Stimulated activated CD8-positive, alpha-beta memory T cell treated with anti-CD3 and anti-CD28 coated beads, Interleukin-7, amount 100 ng/mL, for 1 hour (primary cell): ENCODE data around the gene CTTNBP2.

Experiments used
- DNase-seq, 2 donors: peaks; one replicate each; pipeline ENCODE4 v3.0.0-alpha.2; 2020; ENCODE audit warnings: low read depth in 2 of 2

The CTTNBP2 gene

DNA sequence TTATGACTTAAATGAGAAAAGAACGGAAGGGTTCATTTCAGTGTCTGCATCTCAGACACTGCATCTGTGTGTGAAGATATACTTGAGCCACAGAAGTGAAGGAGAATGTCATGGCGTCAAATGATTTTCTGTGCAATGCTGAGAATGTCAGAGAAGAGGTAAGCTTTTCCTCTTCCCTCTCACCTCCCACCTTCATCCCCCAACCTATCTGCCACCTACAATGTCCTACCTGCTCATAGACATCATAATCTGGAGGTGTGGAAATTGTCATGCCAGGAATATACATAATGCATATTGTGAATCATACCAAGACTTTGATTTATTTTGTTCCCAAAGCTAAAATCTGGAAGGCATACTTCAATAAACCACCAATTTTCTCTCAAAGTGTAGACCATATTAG lies 53.7 kb downstream of the CTTNBP2 start:
- no peak for DNase-seq

DNA sequence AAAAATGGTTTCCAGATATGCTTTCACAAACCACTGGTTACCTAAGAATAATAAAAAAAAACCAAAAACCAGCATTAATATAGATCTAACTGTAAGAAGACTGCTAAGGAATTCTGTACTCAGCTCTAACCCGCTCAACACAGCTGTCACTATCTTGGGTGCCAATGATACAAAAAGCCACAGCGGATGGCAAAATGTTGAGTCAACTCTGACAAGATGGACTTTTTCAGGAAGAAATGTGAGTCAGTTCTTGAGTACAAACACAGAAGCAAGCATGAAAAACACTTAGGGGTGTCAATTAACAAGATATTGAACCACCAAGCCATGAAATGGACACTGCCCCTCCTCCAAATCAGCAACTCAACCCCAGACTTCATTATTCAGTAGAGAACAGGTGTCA lies 55.0 kb downstream of the CTTNBP2 start:
- no peak for DNase-seq

DNA sequence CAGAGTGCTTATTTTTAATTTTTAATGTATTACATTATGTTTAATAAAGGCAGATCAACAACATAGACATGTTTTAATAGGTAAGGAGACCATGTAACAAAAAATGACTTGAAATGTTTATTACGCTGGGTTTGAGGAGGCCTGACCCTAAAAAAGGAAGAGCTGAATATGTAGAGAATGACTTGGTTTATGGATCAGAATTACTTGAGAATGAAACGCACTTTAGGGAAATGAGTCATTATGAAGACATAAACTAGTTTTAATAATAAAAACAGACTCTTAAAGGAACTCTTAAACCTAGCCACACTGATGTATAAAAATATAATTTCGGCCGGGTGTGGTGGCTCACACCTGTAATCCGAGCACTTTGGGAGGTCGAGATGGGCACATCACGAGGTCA lies 56.5 kb downstream of the CTTNBP2 start:
- DNase-seq: no peak

DNA sequence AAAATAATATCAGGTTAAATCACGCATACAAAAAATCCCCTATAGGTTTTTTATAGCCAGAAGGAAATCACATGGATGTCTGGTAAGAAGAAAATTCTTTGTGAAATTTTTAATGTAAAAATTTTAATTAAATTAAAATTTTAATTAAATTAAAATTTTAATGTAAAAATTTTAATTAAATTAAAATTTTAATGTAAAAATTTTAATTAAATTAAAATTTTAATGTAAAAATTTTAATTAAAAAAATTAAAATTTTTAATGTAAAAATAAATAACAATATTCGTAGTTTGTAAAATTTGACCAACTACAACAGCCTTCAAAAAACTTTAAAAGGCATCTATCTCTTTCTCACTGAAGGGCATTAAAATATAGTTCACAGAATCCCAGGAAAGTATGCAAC lies 61.5 kb downstream of the CTTNBP2 start:
- DNase-seq: no peak

DNA sequence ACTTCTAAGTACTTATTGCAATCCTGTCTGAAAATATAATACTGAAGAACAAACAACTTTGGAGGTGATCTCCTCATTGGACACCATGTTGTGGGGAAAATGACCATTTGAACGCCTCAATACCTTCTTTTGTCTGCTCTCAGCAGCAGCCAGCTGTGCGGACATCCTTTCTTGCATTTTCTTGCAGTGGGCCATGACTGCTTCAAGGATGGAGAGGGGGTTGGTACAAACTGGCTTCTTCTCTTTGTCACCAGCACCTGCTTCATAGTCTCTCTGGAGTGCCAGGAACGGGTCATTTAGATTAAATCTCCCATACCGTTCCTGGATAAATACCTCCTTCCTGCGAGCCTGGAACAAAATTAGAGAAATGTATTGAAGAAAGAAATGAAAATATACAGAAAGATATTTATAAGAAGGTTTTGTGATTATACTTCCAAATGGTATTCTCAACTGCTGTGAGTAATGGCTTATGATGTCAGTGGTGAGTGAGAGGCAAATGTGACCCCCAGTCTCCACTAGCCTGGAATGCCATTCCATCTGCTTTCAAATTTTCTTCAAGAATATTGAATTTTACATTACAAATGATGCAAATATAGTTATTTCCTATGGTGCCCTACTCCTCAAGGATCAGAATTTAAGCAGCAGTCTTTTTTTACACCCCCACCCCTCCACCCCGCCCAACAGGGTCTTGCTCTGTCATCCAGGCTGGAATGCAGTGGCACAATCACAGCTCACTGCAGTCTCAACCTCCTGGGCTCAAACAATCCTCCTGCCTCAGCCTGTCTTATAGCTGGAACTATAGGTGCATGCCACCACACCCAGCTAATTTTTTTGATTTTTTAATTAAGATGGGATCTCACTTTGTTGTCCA lies 62.4 kb downstream of the CTTNBP2 start:
- no peak for DNase-seq

DNA sequence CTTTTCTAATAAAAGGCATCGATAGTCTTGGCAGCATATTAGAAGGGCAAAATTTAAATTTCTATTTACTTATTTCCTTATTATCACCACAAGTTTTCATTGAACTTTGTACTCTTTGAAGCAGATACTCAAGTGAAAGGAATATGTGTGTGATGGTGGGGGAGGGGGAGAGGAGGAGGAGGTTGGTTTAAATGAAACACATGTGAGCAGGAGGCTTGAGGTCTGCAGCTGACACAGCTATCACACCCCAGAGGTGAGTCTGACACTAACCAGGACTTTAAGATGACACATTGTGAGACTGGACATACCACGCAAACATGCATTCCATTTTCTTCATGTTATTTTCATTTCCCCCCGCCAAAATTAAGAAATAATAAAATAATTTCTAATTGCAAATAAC lies 63.3 kb downstream of the CTTNBP2 start:
- DNase-seq: no peak

DNA sequence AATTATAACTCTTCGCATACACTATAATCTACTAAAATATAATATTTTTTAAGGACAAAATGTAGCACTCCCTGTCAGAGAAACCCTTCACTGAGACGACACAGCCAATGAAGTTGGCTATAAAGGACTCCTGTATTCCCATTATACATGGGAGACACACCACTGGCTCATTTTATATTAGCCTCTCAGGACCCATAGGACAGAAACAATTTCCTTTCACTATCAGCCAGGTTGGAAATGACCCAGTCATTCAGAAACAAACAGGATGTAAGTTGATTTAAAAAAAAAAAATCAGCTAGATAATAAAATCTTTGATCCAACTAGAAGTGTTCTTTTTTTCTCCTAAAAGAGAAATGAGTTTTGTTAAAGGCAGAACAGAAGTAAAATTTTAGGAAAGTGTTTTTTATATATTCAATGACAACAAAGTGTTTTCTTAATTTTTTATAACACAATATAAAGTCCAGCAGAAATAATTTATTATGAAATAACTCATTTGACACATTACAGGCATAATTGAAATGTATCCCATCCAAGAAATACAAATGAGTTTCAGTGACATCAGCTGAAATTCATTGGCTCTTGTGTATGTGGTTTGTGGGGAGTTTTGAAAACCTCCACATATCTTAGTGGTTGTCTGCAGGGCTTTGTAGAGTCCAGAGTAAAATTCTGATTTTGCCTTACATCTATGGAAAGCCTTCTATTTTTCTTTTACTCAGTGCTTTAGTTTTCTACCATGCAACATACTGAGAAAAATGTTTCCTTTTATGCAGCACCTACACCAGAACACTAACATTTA lies 64.1 kb downstream of the CTTNBP2 start:
- DNase-seq: no peak

DNA sequence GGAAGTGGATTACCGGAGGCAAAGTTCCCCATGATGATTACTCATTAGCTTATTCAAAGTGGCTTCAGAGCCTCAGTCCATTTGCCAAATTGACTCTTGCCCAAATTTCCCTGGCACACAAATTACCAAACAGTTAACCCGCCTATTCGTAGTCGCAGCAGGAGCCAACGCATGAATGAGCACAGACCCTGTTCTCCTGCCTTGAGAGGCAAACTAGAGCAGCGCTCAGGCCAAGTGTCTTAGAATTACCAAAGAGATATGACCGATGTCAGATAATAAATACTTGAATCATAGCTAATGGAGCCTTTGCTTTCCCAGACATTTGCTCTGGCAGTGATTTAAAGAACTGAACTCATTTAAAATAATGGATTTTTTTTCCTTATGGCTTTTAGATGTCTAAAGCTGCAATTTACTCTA lies 64.9 kb downstream of the CTTNBP2 start:
- no peak for DNase-seq

DNA sequence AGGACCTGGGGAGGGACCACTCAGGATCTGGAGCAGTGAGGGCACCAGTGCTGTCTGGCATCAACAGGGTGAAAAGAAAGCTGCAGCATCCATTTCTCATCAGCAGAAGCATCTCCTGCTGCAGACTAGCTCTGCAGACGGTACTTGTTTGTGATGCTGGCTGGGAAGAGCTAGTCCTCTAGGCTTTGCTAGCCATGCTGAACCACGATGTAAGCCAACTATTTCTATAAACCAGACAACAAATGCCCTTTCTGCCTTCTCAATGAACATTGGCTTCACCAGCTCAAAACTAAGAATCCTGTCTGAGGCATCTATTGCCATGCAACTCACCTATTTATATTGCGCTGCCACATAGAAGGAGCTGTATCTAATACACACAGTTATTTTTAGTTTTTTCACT lies 65.6 kb downstream of the CTTNBP2 start:
- no peak for DNase-seq

DNA sequence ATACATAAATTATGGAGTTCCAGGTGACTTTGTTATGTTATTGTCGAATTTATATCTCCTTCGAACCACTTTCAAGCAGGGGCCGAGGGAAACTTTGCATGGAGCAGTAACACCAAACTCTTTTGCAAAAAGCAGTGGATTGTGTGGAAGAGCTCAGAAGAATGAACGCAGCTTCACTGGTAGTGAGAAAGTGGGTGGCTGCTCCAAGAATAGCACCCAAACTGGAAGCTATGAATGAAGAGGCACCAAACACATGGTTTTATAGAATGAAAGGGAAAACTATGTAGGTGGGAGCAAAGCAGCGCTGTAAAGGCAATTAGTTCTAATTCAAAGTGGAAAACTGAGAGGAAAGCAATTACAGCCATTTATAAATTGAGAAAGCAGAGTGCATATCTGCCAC lies 67.2 kb downstream of the CTTNBP2 start:
- no peak for DNase-seq

DNA sequence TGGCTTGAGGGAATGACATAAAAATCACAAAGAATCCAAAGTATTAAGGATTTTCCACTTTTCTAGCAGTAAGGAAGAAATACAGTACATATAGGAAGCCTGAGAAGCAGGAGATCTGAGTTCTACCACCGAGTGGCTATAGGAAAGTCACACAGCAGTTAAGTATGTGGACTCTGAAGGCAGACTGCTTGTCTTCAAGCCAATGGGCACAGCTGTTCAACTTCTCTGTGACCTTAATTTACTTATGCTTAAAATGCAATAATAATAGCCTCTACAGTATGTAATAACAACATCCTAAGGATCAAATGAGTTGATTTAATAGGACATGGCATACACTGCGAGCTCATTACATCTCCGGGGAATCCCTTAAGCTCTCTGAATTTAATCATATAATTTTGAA lies 68.0 kb downstream of the CTTNBP2 start:
- no peak for DNase-seq

DNA sequence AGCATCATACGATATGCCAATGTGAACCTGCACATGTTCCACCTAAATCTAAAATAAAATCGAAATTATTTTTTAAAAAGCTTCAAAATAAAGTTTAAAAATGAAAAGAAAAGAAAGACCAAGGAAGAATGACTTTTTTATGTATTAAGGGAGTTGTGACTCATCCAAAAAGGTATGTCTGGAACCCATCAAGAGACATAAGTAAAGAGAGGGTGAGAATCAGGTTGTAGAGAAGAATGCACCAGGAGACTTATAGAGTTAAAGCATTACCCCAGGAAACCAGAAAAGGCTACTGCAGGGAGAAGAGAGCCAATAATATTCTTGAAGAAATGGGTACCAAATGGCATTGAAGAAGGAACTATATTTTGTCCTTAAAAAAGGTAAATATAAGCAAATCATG lies 69.8 kb downstream of the CTTNBP2 start:
- DNase-seq: no peak

DNA sequence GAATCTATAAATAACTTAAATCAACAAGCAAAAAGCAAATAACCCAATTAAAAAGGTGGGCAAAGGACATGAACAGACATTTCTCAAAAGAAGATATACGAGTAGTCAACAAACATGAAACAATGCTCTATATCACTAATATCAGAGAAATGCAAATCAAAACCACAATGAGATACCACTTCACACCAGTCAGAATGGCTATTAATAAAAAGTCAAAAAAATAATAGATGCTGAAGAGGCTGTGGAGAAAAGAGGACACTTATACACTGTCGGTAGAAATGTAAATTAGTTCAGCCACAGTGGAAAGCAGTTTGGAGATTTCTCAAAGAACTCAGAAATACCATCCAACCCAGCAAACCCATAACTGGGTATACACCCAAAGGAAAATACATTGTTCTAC lies 70.6 kb downstream of the CTTNBP2 start:
- no peak for DNase-seq

DNA sequence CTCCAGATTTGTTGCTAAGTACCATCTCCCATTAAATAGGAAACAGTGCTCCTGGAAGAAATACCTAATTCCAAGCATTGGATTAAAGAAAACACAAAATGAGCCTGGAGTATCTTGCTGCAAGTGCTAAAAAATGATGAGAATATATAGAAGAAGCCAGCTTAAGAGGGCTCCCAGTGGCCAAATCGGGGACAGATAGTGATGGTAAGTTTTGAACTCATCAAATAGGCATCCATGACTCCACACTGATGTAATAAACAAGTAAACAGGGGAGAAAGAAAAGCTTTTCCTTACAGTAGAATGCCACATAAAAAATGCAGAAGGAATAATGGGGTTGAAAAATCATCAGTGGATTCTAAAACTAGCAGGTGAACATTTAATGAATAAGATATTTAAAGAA lies 72.4 kb downstream of the CTTNBP2 start:
- no peak for DNase-seq

DNA sequence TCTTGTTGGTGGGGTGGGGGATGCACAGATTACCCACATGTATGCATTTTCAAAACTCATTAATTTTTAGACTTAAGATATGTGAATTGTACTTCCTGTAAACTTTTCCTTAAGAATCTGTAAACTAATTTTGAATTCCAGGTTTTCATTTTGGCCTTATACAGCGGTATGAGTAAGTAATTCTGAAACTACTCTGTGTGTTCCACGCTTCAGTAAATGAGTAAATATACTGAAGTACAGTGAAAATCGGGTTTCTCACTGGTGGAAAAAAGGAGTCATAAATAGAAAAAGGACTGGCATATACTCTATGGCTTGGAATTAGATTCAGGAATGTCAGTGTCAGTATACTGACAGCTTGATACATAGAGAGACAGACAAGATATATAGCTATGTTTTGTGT lies 72.8 kb downstream of the CTTNBP2 start:
- no peak for DNase-seq

DNA sequence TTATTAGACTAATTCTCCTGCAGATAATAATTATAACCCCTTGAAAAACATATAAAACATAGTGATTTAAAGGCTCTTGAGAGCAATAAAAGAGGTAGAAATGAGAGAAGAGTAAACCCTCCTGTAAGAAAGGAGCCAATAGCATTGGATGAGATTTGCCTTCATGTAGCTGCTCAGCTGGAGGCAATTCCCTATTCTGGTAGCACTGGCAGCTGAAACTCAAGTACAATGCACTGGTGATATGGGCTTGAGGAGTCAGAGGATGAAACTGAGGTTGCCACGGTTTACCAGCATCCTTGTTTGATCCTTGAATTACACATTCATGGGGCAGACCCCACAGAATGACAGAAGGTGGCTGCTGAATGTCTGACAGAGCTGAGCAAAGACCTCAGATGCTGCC lies 76.4 kb downstream of the CTTNBP2 start:
- no peak for DNase-seq

DNA sequence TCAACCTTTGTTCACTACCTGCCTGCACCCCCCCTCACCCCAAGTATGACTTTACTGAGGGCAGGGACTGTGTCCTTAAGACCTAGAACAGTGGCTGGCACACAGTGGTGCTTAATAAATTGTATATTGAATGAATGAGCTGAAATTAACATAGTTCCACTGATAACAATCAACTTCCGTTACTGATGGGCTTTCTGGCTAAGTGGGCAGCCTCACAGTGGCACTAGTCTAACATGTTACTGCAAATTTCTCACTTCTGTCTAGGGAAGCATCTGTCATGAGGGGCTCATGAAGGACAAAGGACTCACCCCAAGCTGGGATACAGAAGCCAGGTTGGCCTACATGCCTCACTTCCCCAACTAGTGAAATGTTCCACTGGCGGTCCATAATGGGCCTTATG lies 79.3 kb downstream of the CTTNBP2 start:
- no peak for DNase-seq

DNA sequence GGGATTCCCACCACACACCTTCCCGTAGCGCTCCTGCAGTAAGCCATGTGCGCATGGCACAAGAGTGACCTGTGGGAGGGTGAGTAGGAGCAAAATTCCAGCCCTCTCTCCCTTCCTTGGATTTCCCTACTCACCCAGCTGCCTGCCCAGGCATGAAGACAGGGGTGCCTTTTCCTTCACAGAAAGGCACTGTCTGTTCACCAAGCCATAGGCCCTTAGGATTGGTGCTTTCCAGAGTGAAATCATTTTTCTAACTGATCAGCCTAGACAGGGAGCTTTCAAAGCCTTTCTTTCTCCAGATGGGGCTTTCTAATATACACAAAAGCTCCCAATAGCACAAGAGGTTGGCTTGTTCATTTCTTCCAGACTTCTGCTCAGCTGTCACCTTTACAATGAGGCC lies 79.7 kb downstream of the CTTNBP2 start:
- no peak for DNase-seq

DNA sequence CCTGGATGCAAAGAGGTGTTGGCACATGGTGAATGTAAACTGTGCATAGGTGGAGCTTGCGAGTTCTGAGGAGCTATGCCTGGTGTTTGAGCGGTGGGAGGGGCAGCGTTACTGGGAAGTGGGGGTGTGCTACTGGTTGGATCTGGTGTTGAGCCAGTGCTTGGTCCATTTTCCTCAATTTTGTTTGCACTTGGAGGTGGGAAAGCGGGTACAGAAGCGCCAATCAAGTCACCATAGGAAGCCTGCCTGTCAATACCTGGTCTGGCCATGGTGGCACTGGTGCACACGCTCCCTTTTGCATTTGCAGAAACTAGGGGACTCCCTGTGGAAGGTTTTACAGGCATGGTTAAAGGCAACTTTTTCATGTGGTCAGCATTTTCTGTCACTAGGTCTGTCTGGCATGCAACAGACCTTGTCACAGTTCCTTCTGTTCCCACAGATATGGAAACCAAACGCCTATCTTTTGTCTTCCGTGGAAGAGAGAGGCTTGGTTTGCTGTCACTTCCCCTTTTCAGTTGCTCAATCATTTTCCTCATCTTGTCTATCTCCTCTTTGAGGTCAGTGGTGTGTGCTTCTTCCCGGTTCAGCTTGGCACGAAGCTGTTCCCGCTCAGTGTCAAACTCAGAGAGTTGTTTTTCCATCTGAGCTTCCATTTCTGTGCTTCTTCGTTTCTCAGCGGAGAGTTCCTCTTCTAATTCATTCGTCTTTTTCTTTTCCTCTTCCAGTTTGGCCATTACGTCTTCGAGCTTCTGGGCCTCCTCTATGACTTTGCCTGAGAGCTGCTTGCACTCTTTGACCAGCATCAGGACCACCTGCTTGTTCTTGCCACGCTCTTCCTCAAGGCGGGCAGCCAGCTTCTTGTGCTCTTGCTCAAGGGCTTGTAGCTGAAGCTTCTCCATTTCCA lies 81.1 kb downstream of the CTTNBP2 start:
- DNase-seq: no peak

DNA sequence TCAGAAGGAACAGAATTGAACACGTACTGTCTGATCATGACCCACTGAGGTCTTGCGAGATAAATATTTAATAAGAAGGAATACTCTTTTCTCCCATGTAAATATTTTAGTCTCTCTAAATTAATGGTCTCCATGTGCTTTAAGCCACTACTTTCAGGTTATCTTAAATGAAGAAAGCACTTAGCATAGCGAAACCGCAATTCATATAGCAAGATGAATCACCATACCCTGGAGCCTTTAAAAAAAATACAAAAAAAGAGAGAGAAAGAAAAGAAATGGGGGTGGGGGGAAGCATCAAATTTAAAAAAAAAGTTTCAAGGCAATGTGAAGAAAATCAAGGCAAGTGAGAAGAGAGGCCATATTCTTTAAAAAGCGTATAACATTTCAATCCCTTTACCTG lies 82.5 kb downstream of the CTTNBP2 start:
- DNase-seq: no peak

DNA sequence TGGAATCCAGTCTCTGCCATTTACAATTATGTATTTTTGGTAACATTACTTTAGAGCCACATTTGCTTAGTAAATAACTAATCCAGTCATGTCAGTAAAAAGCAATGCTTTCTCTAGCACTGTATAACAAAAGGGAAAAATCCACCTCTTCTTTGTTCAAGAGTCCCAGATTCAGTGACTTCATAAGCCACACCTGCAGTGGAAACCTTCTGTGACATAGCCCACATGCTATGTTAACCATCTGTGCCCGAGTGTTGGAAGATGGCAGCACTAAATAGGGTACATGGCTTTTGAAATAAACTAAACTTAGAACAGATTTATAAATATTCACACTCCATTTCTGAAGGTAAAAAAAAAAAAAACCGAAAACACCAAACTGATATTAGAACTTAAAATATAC lies 83.0 kb downstream of the CTTNBP2 start:
- no peak for DNase-seq

DNA sequence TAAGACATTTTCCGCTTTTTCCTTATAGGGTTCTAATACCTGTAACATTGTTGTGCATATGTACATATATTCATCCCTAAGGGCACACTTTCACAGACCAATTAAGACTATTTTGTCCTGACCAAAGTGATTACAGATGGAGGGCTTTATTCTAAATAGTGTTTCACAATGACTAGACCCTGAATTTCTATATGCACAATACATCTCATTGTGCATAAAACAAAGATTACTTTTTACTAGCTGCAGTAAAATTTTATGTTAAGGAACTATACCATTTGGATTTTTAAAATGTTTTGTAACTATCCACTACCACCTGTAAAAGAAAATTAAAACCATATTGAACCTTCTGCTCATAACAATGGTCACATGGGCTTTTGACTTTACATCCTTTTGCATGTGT lies 87.8 kb downstream of the CTTNBP2 start:
- no peak for DNase-seq
